Spinal cord (tissue), 10 donors: Measurements from ENCODE around the gene LRRN4. TPM values are rescaled to one million over a fixed set of nuclear protein-coding genes. Genes with fewer than 3 reads are reported as not detected.
"Not testable (repeated sequence)": the region's sequence is repeated elsewhere in the genome, so short reads cannot be mapped to it uniquely, and the experiment has no call there.

Source experiments
- DNase-seq, 6 donors: peaks; one replicate each; pipeline versions ENCODE4 v3.0.0 to v3.0.0-alpha.2; 2013 to 2015; ENCODE audit warnings: low spot score in 6 of 6, low read depth in 4 of 6
- H3K27ac ChIP-seq: one replicate; pipeline ENCODE4 v1.5.1; 2013; ENCODE audit warnings: low read depth, low read length, control low read depth
- H3K27me3 ChIP-seq: one replicate; pipeline ENCODE4 v1.6.1; 2013; ENCODE audit warnings: low read length; ENCODE audit not compliant: control insufficient read depth, insufficient read depth
- H3K36me3 ChIP-seq: one replicate; pipeline ENCODE4 v1.6.1; 2013; ENCODE audit warnings: low read length; ENCODE audit not compliant: control insufficient read depth, insufficient read depth
- H3K4me1 ChIP-seq: one replicate; pipeline ENCODE4 v1.6.1; 2013; ENCODE audit warnings: low read length; ENCODE audit not compliant: control insufficient read depth, insufficient read depth
- H3K4me3 ChIP-seq: one replicate; pipeline ENCODE4 v1.5.1; 2013; ENCODE audit warnings: low read depth, low read length, control low read depth
- H3K9me3 ChIP-seq: one replicate; pipeline ENCODE4 v1.6.1; 2013; ENCODE audit warnings: low read length; ENCODE audit not compliant: control insufficient read depth, insufficient read depth
- WGBS: methylation state at CpG from one replicate; pipeline ENCODE4 v1.1.5; 2013; ENCODE audit warnings: missing lambda C conversion rate; ENCODE audit not compliant: insufficient coverage; 5-methylcytosine and 5-hydroxymethylcytosine counted together
- polyA plus RNA-seq, 2 donors: library from polyadenylated mRNA; unstranded; fragments of 120-200 nt; gene quantifications; one replicate each; pipeline ENCODE4 v1.2.1, GENCODE V29; 2013; ENCODE audit not compliant: insufficient read length in 2 of 2
- total RNA-seq, 2 donors: library from RNA; depleted of rRNA in 1 of 2; stranded (reverse); fragments of 120-200 nt in 1 of 2; fragments of >200 nt in 1 of 2; gene quantifications; one replicate each; pipeline versions ENCODE4 v1.2.3 to v1.2.4, GENCODE V29; 2013 to 2014
- donor health status: healthy.

The LRRN4 gene
- total and polyA plus RNA-seq, 4 donors: 0.20 to 1.0 (median 0.64) TPM

GRCh38 chr20:6039766-6040165 lies 14.1 kb downstream of the LRRN4 start:
- Histone ChIP-seq H3K27me3 (no peaks in the 10 kb centered on the region), H3K4me3 (no peak overlapping the region), H3K9me3 (no peaks in the 10 kb centered on the region), H3K4me1 (peaks cover 3% of the 10 kb centered on the region), H3K36me3 (peaks cover 37% of the 10 kb centered on the region), H3K27ac (no peak overlapping the region)
- 76% methylated on average over 2 of the region's 5 CpGs for WGBS
- peak in 1 of 6 donors; percentile 24 for DNase-seq

GRCh38 chr20:6038256-6038655 lies 15.6 kb downstream of the LRRN4 start:
- Histone ChIP-seq H3K27ac (no peak overlapping the region), H3K36me3 (peaks cover 35% of the 10 kb centered on the region), H3K27me3 (no peaks in the 10 kb centered on the region), H3K4me3 (no peak overlapping the region), H3K4me1 (peaks cover 3% of the 10 kb centered on the region), H3K9me3 (no peaks in the 10 kb centered on the region)
- peak in 1 of 6 donors; percentile 63 for DNase-seq
- 23% methylated on average over 3 of the region's 3 CpGs for WGBS

GRCh38 chr20:6037082-6037481 lies 16.8 kb downstream of the LRRN4 start:
- Histone ChIP-seq H3K36me3 (peaks cover 31% of the 10 kb centered on the region), H3K4me1 (peaks cover 3% of the 10 kb centered on the region), H3K27ac (no peak overlapping the region), H3K9me3 (no peaks in the 10 kb centered on the region), H3K27me3 (no peaks in the 10 kb centered on the region), H3K4me3 (no peak overlapping the region)
- WGBS: no CpG with 5 or more reads among the region's 1 CpG
- no peak for DNase-seq

- no peak for DNase-seq
- no peak overlapping the region for H3K27ac ChIP-seq
- WGBS: 100% methylated on average over 3 of the region's 4 CpGs
- peaks cover 3% of the 10 kb centered on the region for H3K4me1 ChIP-seq
- no peaks in the 10 kb centered on the region for H3K27me3 ChIP-seq
- no peak overlapping the region for H3K4me3 ChIP-seq
- H3K36me3 ChIP-seq: peaks cover 22% of the 10 kb centered on the region
- H3K9me3 ChIP-seq: no peaks in the 10 kb centered on the region
These were observed 17.6 kb downstream of the LRRN4 start for GRCh38 chr20:6036213-6036612.

DNA sequence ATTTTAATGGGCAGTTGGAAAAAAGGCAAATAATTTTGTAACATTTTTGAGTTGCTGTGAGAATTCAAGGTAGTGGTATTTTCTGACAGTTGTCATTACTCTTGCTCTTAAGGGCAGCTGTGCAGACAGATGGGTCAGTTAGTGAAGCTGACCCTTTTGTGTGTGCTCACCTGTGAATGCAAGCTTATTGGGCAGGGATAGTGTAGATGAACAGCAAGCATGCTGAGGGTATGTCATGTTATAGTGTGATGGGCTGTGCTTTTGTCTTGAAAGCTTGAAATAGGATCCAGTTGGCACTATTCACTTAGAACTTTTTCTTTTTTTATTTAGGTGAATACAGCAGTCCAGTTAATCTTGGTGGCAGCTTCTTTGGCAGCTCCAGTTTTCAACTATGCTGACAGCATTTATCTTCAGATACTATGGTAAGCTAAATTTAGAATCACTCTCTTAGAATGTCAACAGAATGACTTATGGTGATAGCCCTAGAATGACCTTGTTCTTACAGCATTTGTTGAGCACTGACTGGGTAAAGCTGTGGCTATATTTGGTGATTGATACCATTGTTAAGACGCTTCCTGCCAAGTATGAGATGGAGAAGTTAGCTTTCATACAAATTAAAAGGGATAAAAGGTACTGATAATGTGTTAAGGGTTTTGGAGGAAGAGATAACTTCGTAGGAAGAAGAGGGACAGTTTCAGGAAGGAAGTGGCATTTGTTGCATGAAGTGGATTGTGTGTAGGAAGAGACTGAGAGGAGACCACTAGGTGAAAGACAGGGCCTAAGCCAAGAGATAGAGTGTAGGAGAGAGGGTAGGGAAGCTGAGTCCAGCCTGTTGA lies 19.5 kb downstream of the LRRN4 start:
- WGBS: 73% methylated on average over 2 of the region's 2 CpGs
- H3K4me3 ChIP-seq: no peak overlapping the region
- H3K9me3 ChIP-seq: no peaks in the 10 kb centered on the region
- no peak overlapping the region for H3K27ac ChIP-seq
- peaks cover 18% of the 10 kb centered on the region for H3K36me3 ChIP-seq
- peaks cover 3% of the 10 kb centered on the region for H3K4me1 ChIP-seq
- peak in 1 of 6 donors; percentile 34 for DNase-seq
- no peaks in the 10 kb centered on the region for H3K27me3 ChIP-seq

DNA sequence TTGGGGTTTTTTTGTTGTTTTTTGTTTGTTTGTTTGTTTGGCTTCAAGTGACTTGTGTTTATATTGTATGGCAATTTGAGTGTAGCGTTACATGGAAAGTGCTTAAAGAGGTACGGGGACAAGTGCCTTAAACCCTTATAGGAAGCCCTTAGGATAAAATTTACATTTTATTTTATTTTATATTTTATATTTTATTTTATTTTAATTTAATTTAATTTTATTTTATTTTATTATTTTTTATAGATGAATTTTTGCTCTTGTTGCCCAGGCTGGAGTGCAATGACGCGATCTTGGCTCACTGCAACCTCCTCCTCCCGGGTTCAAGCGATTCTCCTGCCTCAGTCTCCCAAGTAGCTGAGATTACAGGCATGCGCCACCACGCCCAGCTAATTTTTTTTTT lies 21.0 kb downstream of the LRRN4 start:
- not testable (repeated sequence) for H3K27me3 ChIP-seq, H3K4me1 ChIP-seq, DNase-seq

GRCh38 chr20:6030453-6031080 lies 23.3 kb downstream of the LRRN4 start:
- no peaks in the 10 kb centered on the region for H3K27me3 ChIP-seq
- H3K4me3 ChIP-seq: no peak overlapping the region
- peaks cover under 1% of the 10 kb centered on the region for H3K9me3 ChIP-seq
- peaks cover 14% of the 10 kb centered on the region for H3K36me3 ChIP-seq
- H3K4me1 ChIP-seq: no peaks in the 10 kb centered on the region
- 100% methylated on average over 1 of the region's 6 CpGs for WGBS
- no peak overlapping the region for H3K27ac ChIP-seq
- no peak for DNase-seq

More for the DNA sequence above, 21.0 kb downstream of the LRRN4 start:
- H3K9me3 ChIP-seq, H3K27ac ChIP-seq, H3K4me3 ChIP-seq: not testable (repeated sequence)
- peaks cover 18% of the 10 kb centered on the region for H3K36me3 ChIP-seq
- 100% methylated on average over 4 of the region's 8 CpGs for WGBS

DNA sequence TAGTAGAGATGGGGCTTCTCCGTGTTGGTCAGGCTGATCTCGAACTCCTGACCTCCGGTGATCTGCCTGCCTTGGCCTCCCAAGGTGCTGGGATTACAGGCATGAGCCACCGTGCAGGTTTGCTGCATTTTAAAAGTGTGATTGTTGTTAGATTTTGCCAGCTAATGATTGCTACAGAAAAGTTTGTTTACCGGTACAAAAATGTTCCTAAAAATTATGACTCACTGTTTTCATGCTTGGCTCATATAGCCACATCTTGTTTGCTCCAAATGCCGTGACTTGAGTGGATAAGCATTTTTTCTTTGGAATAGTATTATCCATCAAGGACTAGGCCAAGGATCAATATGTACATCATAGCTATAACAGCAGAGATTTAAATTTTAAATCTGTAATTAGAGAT lies 24.3 kb downstream of the LRRN4 start:
- Histone ChIP-seq H3K4me1 (no peaks in the 10 kb centered on the region), H3K4me3 (no peak overlapping the region), H3K9me3 (peaks cover 8% of the 10 kb centered on the region), H3K36me3 (peaks cover 10% of the 10 kb centered on the region), H3K27ac (no peak overlapping the region), H3K27me3 (no peaks in the 10 kb centered on the region)
- 93% methylated on average over 3 of the region's 6 CpGs for WGBS
- DNase-seq: no peak

- Histone ChIP-seq H3K27ac (no peak overlapping the region), H3K9me3 (peaks cover 9% of the 10 kb centered on the region), H3K27me3 (no peaks in the 10 kb centered on the region), H3K36me3 (peaks cover 14% of the 10 kb centered on the region), H3K4me3 (no peak overlapping the region), H3K4me1 (no peaks in the 10 kb centered on the region)
- no peak for DNase-seq
These were observed 25.0 kb downstream of the LRRN4 start for GRCh38 chr20:6028818-6029217.

GRCh38 chr20:6026051-6026450 lies 27.8 kb downstream of the LRRN4 start:
- H3K36me3 ChIP-seq: peaks cover 13% of the 10 kb centered on the region
- H3K9me3 ChIP-seq: peaks cover 9% of the 10 kb centered on the region
- no peak for DNase-seq
- no peaks in the 10 kb centered on the region for H3K27me3 ChIP-seq
- H3K27ac ChIP-seq: no peak overlapping the region
- WGBS: no CpG with 5 or more reads among the region's 3 CpGs
- H3K4me1 ChIP-seq: no peaks in the 10 kb centered on the region
- no peak overlapping the region for H3K4me3 ChIP-seq
